ENCODE results near the gene MBLAC1.
"Not testable (repeated sequence)": the region's sequence is repeated elsewhere in the genome, so short reads cannot be mapped to it uniquely, and the experiment has no call there.

Gene MBLAC1

DNA sequence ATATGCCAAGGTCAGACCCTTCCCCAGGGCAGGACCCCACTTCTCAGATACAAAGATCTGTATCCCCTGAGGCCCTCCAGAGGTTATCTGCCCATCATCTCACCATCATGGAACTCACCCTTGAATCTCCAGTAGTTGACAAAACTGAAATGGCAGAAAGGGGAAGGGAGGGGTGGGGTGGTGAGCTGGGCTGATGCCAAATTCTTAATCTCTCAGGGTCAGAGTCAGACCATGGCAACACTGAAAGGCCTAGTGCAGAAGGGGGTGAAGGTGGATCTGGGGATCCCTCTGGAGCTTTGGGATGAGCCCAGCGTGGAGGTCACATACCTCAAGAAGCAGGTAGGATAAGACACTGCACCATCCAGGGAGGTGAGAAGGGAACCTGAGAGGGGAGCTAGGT lies 4.2 kb upstream of the MBLAC1 start:
- DNase-seq (ENCODE audit: low spot score): no peak

GRCh38 chr7:100124301-100125230 lies 2.2 kb upstream of the MBLAC1 start:
- DNase-seq (ENCODE audit: low spot score): no peak

DNA sequence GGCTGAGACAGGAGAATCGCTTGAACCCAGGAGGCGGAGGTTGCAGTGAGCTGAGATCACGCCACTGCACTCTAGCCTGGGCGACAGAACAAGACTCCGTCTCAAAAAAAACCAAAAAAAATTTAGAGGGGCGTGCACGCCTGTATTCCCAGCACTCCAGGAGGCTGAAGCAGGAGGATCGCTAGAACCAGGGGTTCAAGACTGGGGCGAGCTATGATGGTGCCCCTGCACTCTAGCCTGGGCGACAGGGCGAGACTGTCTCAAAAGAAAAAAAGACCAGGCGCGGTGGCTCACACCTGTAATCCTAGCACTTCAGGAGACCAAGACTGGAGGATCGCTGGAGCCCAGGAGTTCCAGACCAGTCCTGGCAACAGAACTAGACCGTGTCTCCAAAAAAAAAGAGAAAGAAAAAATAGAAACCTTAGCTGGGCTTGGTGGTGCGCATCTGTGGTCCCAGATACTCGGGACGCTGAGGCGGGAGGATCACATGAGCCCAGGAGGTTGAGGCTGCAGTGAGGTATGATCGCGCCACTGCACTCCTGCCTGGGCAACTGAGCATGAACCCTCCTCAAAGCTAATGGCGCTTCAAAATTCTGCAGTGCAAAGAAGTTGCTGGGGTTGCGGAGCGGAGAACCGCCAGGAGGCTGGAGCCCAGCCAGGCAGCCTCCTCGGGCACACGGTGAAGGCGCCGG lies 382 bp upstream of the MBLAC1 start:
- no peak for DNase-seq (ENCODE audit: low spot score)

DNA sequence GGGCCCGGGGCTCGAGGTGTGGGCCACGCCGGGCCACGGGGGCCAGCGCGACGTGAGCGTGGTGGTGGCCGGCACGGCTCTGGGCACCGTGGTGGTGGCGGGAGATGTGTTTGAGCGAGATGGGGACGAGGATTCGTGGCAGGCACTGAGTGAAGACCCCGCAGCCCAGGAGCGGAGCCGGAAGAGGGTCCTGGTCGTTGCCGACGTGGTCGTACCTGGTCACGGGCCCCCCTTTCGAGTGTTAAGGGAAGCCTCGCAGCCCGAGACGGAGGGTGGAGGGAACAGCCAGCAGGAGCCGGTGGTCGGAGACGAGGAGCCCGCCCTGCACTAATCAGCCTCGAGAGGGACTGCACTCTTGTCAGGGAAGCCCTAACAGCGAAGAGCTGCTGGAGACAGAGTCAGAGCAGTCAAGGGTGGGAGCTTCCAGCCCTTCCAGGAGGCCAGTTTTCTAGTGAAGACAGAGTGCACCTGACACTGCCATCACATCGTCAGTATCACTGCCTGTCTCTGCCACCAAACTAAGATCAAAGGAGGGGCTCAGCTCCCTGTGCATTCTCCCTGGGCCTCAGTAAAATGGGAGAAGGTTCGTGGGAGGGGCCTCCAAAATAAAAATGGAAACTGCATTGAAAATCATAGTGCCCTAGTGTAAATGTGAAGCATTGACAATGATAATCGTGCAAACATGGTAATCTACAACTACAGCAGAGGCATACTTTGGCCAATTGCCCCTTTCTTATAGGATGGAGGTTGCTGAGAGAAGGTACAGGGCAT lies 1.3 kb downstream of the MBLAC1 start:
- DNase-seq (ENCODE audit: low spot score): peak; percentile 53

DNA sequence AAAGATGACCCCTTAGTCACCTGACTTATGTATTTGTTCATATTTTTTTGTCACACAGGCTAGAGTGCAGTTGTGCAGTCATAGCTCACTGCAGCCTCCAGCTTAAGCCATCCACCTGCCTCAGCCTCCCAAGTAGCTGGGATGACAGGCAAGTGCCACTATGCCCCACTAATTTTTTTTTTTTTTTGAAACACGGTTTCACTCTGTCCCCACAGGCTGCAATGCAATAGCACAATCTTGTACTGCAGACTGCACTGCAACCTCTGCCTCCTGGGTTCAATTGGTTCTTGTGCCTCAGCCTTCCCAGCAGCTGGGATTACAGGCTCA lies 1.8 kb downstream of the MBLAC1 start:
- DNase-seq (ENCODE audit: low spot score): no peak

DNA sequence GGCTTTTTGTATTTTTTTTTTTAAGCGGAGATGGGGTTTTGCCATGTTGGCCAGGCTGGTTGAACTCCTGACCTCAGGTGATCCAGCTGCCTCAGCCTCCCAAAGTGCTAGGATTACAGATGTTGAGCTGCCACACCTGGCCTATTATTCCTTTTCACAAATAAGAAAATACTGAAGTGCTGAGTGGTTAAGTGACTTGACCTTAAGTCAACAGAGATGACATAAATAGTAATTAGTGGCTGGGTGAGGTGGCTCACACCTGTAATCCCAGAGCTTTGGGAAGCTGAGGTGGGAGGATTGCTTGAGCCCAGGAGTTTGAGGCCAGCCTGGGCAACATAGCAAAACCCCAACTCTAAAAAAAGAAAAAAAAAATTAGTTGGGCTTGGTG lies 3.4 kb downstream of the MBLAC1 start:
- not testable (repeated sequence) for DNase-seq (ENCODE audit: low spot score)

DNA sequence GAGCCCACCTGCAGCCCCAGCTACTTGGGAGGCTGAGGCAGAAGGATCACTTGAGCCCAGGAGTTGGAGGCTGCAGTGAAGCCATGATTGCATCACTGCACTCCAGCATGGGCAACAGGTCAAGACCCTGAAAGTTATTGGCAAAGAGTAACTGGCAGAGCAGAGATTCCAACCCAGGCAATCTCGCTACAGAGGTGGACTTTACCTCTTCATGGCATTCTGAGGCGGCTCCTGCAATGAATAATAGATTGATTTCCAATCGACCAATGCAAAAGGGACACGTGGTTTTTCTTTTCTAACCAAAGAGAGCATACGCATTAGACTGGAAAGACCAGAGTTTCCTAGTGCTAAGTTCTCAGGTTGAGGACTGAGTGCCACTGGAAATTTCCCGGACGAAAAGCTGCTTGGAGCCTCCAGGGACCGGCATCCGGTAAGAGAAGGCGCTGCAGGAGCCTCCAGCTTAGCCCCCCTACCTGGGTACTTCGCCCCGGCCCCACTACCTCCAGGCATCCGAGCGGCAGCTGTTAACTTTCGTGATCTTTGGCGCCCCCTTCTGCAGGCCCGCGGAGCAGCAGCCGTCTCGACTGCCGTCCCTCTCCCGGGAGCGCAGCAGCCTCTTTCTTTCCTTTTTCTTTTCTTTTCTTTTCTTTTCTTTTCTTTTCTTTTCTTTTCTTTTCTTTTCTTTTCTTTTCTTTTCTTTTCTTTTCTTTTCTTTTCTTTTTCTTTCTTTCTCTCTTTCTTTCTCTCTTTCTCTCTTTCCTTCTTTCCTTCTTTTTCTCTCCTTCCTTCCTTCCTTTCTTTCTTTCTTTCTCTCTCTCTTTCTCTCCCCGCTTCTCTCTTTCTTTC lies 4.1 kb downstream of the MBLAC1 start:
- peak; percentile 69 for DNase-seq (ENCODE audit: low spot score)

GRCh38 chr7:100132126-100132525 lies 5.4 kb downstream of the MBLAC1 start:
- DNase-seq (ENCODE audit: low spot score): no peak

GRCh38 chr7:100132697-100133151 lies 6.0 kb downstream of the MBLAC1 start:
- DNase-seq (ENCODE audit: low spot score): peak; percentile 86

DNA sequence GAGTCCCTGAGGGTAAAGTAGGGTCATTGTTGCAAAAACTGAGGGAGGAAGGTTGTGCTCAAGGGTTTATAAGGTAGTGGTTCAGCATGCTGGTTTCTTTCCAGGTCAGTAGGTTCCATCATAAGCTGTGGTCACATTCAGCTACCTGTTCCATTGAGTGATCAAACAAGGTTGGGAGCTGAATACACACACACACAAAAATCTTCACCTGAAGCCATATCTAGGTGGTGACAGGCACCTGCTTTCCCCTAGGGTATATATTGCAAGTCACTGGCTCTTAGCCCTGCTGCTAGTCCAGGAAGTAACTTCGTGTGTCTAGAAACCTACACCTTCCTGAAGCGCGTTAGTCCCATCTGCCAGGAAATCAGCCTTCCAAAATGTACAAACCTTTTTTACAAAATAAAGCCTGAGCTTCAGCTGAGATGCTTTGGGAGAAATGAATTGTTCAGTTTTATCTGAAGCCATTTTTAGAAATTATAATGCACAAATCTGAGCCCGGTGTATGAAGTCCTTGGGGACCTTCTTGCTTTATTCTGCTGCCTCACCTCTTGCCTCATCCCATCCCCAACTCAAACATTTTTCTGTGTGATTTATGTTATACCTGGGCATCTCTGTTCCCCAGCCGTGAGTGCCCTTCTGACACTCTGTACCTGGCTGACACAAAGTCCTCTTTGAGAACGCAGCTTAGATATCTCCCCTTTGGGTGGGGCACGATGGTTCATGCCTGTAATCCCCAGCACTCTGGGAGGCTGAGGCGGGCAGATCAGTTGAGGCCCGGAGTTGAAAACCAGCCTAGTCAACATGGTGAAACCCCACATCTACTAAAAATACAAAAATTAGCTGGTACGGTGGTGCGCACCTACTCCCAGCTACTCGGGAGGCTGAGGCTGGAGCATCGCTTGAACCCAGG lies 11.3 kb downstream of the MBLAC1 start:
- no peak for DNase-seq (ENCODE audit: low spot score)

DNA sequence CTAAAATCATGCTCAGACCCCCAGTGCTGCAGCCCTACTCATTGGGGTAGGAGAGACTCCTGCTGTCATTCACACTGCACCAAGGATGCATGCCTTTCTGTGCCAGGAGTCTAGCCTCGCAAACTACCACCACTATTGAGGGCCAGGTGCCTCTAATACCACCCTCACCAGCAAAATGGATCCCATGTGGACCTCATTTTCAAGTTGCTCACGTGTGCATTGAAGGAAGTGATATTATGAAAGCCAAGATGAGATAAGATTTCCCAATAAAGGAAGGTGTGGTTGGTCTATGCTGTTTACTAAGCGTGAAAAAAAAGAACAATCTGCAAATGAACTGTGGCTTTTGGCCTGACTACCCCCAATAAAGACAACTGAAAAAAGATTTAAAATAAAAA lies 14.8 kb downstream of the MBLAC1 start:
- no peak for DNase-seq (ENCODE audit: low spot score)

DNA sequence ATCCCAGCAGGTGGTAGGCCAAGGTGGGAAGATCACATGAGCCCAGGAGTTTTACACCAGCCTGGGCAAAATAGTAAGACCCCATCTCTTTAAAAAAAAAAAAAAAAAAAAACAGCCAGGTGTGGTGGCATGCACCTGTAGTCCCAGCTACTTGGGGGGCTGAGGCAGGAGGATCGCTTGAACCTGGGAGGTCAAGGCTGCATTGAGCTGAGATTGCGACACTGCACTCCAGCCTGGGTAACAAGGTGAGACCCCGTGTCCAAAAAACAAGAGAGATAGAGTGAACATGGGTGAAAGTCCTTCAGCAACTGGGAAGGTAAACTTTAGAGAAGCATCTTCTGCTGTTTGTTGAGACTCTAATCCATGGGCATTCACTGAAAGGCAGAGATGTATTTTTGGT lies 15.7 kb downstream of the MBLAC1 start:
- no peak for DNase-seq (ENCODE audit: low spot score)

GRCh38 chr7:100146350-100146749 lies 19.6 kb downstream of the MBLAC1 start:
- not testable (repeated sequence) for DNase-seq (ENCODE audit: low spot score)

GRCh38 chr7:100147278-100147677 lies 20.5 kb downstream of the MBLAC1 start:
- DNase-seq (ENCODE audit: low spot score): no peak

- no peak for DNase-seq (ENCODE audit: low spot score)
Observed at GRCh38 chr7:100148225-100148558, 21.4 kb downstream of the MBLAC1 start.

DNA sequence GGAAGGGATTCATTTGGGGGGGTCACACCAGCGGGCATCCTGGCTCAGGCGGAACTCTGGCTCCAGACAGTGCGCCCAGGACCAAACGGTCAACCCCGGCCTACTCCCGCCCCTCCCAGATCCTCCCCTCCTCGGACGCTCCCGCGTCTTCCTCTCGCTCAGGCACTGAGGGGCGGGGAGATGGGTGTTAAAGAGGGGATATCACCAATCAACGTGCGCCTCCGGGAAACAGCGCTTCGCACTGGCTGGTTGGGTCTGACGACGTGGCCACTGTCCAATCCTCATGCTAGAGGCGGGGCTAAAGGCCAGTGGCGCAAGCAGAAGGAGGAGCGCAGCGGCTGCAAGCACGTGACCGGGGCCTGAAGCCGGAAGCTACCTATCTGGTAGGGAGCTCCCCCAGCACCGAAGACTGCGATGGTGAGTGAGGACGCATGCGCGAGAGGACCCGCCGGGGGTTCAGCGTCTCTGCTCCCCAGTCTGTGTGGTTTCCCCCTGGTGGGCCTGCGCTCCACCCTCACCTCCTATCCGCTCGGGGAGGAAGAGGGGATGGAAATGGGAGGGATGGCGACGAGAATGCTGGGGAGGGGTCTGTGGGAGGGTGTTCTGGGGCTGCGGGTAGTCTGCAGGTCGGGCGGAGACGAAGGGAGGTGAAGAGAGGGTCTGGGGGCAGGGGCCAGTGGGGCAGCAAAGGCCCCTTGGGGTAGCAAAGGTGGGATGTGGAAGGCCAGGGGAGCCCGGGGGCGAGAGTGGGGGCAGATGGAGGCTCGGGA lies 22.0 kb downstream of the MBLAC1 start, which contains the start of gene LAMTOR4:
Gene LAMTOR4, plus strand, starts transcription at position 360 of the 770 bp plus-strand sequence. Its CDS starts 55 bp downstream, at position 415.
- DNase-seq (ENCODE audit: low spot score): peak; percentile 100

GRCh38 chr7:100152404-100152803 lies 25.6 kb downstream of the MBLAC1 start:
- no peak for DNase-seq (ENCODE audit: low spot score)

DNA sequence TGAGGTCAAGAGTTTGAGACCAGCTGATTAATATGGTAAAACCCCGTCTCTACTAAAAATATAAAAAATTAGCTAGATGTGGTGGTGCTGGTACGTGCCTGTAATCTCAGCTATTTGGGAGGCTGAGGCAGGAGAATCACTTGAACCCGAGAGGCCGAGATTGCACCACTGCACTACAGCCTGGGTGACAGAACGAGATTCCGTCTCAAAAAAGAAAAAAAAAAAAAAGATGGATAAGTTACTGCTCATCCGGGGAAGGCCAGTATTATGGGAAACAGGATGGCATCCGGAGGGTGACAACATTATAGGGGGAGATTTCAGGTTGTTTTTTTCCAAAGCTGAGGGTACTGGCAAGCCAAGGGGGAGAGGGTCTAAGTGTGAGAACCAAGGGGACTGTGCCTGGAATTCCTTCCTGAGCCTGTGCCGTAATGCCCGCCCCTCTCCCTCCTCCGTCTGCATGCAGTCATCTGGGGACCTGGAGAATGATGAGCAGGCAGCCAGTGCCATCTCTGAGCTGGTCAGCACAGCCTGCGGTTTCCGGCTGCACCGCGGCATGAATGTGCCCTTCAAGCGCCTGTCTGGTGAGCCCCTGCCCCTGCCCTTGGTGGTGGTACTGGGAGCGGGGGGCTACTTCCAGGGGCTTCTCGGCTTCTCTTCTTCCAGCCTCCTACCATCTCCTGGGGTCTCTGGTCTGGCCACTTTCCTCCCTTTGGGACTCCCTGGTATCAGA lies 26.3 kb downstream of the MBLAC1 start:
- DNase-seq (ENCODE audit: low spot score): no peak
